Ovary (tissue), 9 donors: ENCODE measurements around the gene SREBF1. TPM values are rescaled to one million over a fixed set of nuclear protein-coding genes. Genes with fewer than 3 reads are reported as not detected.

Experiments used
- DNase-seq, 5 donors: peaks; one replicate each; pipeline ENCODE4 v3.0.0-alpha.2; 2019 to 2020
- H3K27ac ChIP-seq, 2 donors: fragments of 200-600 bp; one replicate each; pipeline versions ENCODE4 v1.5.1 to v1.8.0; 2019 to 2022
- H3K27me3 ChIP-seq: fragments of 200-600 bp; one replicate; pipeline ENCODE4 v1.8.0; 2022
- H3K36me3 ChIP-seq: fragments of 200-600 bp; sonication (generic); one replicate; pipeline ENCODE4 v1.5.1; 2019
- H3K4me1 ChIP-seq: one replicate; pipeline ENCODE4 v1.8.1; 2013; ENCODE audit warnings: mild to moderate bottlenecking, moderate library complexity; ENCODE audit not compliant: insufficient read depth
- H3K4me3 ChIP-seq: fragments of 200-600 bp; sonication (generic); one replicate; pipeline ENCODE4 v1.5.1; 2017
- H3K9me3 ChIP-seq, 2 donors: fragments of 200-600 bp in 1 of 2; sonication (generic) in 1 of 2; one replicate each; pipeline versions ENCODE4 v1.5.1 to v1.8.1; 2013 to 2019; ENCODE audit warnings: mild to moderate bottlenecking in 1 of 2, moderate library complexity in 1 of 2
- CTCF ChIP-seq, 3 donors: fragments of 450-650 bp in 2 of 3; fragments of 200-600 bp in 1 of 3; IDR thresholded peaks; one replicate each; pipeline versions ENCODE4 v1.5.1 to v1.8.0; 2016 to 2022; ENCODE audit warnings: antibody characterized with exemption in 3 of 3, mild to moderate bottlenecking in 1 of 3
- EP300 ChIP-seq: sonication (generic); formaldehyde crosslinking; IDR thresholded peaks from one replicate; pipeline ENCODE4 v1.6.1; 2017; ENCODE audit warnings: antibody characterized with exemption
- POLR2A ChIP-seq: fragments of 450-650 bp; IDR thresholded peaks from one replicate; pipeline ENCODE4 v1.6.1; 2017; ENCODE audit warnings: antibody characterized with exemption, mild to moderate bottlenecking, moderate library complexity
- WGBS, 3 donors: extraction: QIAGEN DNeasy Blood & Tissue Kit in 1 of 3; methylation state at CpG; one replicate each; pipeline versions ENCODE4 v1.1.5 to v1.1.7; 2013 to 2017; 5-methylcytosine and 5-hydroxymethylcytosine counted together
- intact Hi-C, 4 donors: fragments of 100-400 bp; cut with DNase I; formaldehyde crosslinking; loops; one replicate each; pipeline versions ENCODE4 v1.11.0 to v1.15.1; 2022 to 2023
- polyA plus RNA-seq, 2 donors: library from polyadenylated mRNA; stranded (reverse); fragments of 200-250 nt in 1 of 2; fragments of 350-450 nt in 1 of 2; fragmentation: Illumina TruSeq in 1 of 2; extraction: RNeasy Lipid Tissue Mini Kit (QIAGEN cat#74804) in 1 of 2; gene quantifications; one replicate each; pipeline ENCODE4 v1.2.3, GENCODE V29; 2013 to 2014
- total RNA-seq, 7 donors: library from RNA; depleted of rRNA in 2 of 7; stranded (reverse); fragments of >200 nt in 2 of 7; fragmentation: NEBNext Ultra II Directional in 3 of 7; extraction: Animal tissue kit (Norgen Biotek cat#: 25700) in 3 of 7; gene quantifications; one replicate each; pipeline versions ENCODE4 v1.1.0 to v1.2.4, GENCODE V29; 2016 to 2023
- donor health status: DM: no; HTN: no; CAD: no; lungs with moderate emphysema.
- donor health status: DM: no; HTN: no; CAD: no.
- donor health status: Bipolar disorder and iron deficiency.
- donor health status: DM: yes; HTN: yes; CAD: no.
- donor health status: DM: no; HTN: no; CAD: no.
- donor health status: DM: yes; HTN: yes; CAD: no.

Gene SREBF1
- total and polyA plus RNA-seq, 9 donors: 24.3 to 190 (median 88.2) TPM

GRCh38 chr17:17779015-17779611 lies 57.7 kb downstream of the SREBF1 start:
- intact Hi-C loops: no loop called here
- Histone ChIP-seq H3K27ac (peak overlapping the region; percentile 69 to 80), H3K27me3 (no peaks in the 10 kb centered on the region), H3K4me1 (peaks cover 25% of the 10 kb centered on the region), H3K9me3 (no peaks in the 10 kb centered on the region), H3K4me3 (no peak overlapping the region), H3K36me3 (no peaks in the 10 kb centered on the region)
- TF ChIP-seq EP300 (no peak), CTCF (IDR thresholded peaks at IDR 0.05) (no peak), POLR2A (no peak)
- WGBS, 3 donors: 28 to 39% (median 31%) methylated on average over 15 to 16 of the region's 16 CpGs
- DNase-seq: peak; percentile 51 to 66 (median 59)

GRCh38 chr17:17778308-17779014 lies 58.3 kb downstream of the SREBF1 start:
- peak; percentile 90 to 94 (median 93) for DNase-seq
- Histone ChIP-seq H3K27ac (peak overlapping the region; percentile 69 to 80), H3K4me1 (peaks cover 22% of the 10 kb centered on the region), H3K4me3 (no peak overlapping the region), H3K36me3 (no peaks in the 10 kb centered on the region), H3K27me3 (no peaks in the 10 kb centered on the region), H3K9me3 (no peaks in the 10 kb centered on the region)
- intact Hi-C loops: no loop called here
- TF ChIP-seq EP300 (no peak), CTCF (IDR thresholded peaks at IDR 0.05) (no peak), POLR2A (no peak)
- 5 to 13% (median 12%) methylated on average over 7 to 8 of the region's 8 CpGs for WGBS, 3 donors

- intact Hi-C loops: no loop called here
- H3K9me3 ChIP-seq: no peaks in the 10 kb centered on the region
- no peak for DNase-seq
- no peaks in the 10 kb centered on the region for H3K27me3 ChIP-seq
- WGBS, 3 donors: 73 to 96% (median 93%) methylated on average over 3 of the region's 3 CpGs
- no peak overlapping the region for H3K27ac ChIP-seq
- H3K4me3 ChIP-seq: no peak overlapping the region
- TF ChIP-seq EP300 (no peak), CTCF (IDR thresholded peaks at IDR 0.05) (no peak), POLR2A (no peak)
- H3K4me1 ChIP-seq: peaks cover 22% of the 10 kb centered on the region
- H3K36me3 ChIP-seq: no peaks in the 10 kb centered on the region
Observed at GRCh38 chr17:17776889-17777288, 59.9 kb downstream of the SREBF1 start.

- Histone ChIP-seq H3K4me3 (no peak overlapping the region), H3K27me3 (no peaks in the 10 kb centered on the region), H3K36me3 (no peaks in the 10 kb centered on the region), H3K9me3 (no peaks in the 10 kb centered on the region), H3K4me1 (peaks cover 28% of the 10 kb centered on the region), H3K27ac (no peak overlapping the region)
- TF ChIP-seq POLR2A: no peak
- TF ChIP-seq EP300: no peak
- no peak for TF ChIP-seq CTCF (IDR thresholded peaks at IDR 0.05)
- intact Hi-C loops: no loop called here
- no peak for DNase-seq
- 44 to 65% (median 60%) methylated on average over 21 of the region's 21 CpGs for WGBS, 3 donors
Observed at GRCh38 chr17:17774009-17774881, 62.5 kb downstream of the SREBF1 start.
